Activated CD8-positive, alpha-beta memory T cell treated with anti-CD3 and anti-CD28 coated beads, Interleukin-2, amount 50 U/mL, for 48 hours (primary cell): ENCODE measurements around the gene TOB2.
"Not testable (repeated sequence)": the region's sequence is repeated elsewhere in the genome, so short reads cannot be mapped to it uniquely, and the experiment has no call there.

Experiments
- DNase-seq: peaks from one replicate; pipeline ENCODE4 v3.0.0-alpha.2; 2020

Gene TOB2

DNA sequence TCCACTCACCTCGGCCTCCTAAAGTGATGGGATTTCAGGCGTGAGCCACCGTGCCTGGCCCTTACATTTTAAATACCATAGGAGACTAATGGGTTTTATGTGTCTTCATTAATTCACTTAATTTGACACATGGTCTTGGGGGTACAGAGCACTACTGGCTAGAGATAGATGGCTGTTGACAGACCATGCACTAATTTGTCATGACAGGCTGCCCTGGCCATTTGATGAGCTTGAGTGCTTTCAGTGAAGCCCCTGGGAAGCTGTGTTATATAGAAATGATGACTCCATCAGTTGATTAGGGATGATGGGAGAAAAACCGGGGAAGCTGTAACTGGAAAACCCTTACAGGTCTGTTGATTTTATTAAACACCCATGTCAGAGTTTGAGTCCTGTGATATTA is 15.3 kb upstream of the TOB2 start:
- no peak for DNase-seq

DNA sequence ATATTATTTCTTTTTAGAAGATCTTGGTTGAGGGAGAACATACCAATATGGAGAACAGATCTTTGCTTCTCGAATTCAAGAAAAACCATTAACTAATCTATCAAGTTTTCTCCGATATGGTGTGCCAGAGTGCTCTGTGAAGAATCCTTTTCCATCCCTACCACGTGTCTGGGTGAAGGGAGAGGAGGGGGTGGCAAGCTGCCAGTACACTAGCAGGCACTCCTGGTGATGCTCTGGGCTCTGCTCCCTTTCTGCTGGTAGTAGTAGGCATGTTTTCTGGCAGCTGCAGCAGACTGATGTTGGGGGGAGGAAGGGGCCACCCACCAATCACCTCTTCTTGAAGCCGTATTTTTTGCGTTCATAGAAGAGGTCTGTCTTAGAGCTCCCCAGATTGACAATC is 13.5 kb upstream of the TOB2 start:
- DNase-seq: not testable (repeated sequence)

DNA sequence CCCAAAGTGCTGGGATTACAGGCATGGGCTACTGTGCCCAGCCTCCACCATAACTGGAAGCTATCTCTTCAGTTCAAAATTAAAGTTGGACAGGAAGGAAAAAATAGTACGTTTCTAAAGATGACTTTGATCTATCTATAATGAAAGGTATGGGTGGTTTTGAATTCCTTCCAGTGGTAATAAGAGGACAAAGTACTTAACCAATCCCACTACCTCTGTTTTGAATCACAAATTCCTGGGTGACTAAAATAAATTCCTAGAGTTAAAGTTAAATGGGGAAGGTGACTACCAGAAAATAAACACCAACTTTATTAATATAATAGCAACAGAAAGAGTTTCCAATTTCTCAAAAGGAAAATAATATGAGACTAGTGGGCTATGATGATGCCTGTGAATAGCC is 12.8 kb upstream of the TOB2 start:
- no peak for DNase-seq

DNA sequence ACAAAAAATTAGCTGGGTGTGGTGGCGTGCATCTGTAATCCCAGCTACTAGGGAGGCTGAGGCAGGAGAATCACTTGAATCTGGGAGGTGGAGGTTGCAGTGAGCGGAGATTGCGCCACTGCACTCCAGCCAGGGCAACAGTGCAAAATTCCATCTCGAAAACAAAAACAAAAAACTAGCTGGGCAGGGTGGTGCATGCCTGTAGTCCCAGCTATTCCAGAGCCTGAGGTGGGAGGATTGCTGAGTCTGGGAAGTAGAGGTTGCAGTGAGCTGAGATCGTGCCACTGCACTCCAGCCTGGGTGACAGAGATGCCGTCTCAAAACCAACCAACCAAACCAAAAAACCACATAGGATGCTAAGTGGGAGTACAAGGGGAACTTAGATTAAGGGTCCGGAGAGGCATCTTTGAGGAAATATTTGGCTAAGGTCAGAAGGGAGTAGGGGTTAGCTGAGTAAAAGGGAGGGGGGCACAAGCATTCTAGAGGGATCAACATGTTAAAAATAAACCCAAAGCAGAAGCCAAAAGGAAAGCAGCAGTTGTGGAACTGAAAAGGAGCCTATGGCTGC is 11.6 kb upstream of the TOB2 start:
- DNase-seq: no peak

DNA sequence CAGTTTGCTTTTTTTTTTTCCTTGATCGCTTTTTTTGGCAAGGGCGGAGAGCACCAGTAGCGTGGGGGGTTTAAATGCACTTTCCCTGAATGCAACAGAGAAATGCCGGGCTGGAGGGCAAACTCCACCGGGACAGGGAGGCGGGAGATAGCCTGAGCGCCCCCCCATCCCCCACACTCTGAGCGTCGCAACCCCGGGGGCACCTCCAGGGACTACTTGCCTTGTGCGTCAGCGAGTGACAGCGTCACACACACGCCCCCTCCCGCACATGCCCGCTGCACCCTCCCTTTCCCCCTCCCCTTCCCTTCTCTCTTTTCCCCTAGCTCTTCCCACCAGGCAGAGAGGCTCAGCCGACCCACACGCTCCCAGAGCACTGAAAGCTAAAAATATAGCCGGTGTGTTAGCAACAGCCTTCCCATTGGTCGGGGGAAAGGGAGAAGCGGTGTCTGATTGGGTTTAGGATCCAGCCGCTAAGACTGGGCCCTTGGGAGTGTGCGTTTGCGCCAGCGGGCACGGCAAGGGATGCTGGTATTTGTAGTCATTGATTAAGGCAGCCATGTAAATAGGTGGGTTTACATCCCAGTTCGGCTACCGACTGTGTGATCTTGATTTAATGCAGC is 1.7 kb upstream of the TOB2 start:
- peak; percentile 91 for DNase-seq

DNA sequence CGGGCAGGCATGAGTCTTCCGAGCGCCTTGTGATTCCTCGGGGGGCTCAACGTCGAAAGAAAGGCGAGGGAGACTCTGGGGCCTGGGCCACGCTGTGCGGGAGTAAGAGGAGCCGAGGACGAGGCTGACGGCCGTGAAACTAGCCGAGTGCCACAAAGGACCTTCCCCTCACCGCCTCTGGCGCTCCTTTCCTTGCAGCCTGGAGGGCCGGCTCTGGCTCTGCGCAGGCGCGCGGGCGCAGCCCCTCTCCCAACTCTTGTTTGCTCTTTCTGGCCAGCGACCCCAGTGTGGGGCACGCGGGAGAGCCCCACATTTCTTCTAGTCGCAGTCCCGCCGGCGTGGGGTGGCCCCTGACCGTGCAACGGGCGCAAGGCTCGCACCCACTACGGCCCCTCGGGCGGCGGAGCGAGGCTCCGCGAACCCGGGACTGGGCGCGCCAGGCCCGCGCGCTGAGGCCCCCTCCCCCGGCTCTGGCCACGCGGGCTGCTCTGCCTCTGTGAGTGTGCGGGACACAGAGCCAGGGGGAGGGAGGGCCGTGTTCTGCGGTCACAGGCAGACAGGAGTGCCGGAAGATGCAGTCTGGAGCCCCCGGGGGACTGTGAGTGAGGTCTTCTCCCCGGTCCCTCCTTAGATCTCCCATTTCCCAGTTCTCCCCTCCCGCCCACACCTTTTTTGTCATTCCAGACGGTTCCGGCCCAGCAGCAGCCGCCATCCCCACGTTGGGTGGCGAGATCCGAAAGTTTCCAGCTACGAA is 1.0 kb upstream of the TOB2 start:
- DNase-seq: peak; percentile 82

DNA sequence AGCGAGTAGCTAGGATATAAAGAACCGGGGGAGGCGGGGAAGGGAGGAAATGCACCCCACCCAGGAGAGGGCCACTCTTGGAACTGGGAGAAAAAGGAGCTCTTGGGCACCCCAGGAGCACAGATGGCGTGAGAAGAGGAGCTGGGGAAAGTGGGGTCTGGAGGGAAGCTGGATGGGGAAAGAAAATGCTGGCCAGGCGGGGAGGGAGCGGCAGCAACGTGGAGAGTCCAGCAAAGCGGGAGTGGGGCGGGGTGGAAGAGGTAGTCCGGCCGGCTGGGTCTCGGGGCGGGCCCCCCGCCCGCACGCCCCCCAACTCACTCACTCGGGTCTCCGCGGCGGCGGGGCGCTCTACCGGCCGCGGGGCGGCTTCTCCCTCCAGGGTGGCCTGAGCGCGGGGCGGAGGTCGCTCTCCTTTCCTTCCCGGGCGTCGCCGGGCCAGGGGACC is 522 bp downstream of the TOB2 start:
- DNase-seq: no peak

DNA sequence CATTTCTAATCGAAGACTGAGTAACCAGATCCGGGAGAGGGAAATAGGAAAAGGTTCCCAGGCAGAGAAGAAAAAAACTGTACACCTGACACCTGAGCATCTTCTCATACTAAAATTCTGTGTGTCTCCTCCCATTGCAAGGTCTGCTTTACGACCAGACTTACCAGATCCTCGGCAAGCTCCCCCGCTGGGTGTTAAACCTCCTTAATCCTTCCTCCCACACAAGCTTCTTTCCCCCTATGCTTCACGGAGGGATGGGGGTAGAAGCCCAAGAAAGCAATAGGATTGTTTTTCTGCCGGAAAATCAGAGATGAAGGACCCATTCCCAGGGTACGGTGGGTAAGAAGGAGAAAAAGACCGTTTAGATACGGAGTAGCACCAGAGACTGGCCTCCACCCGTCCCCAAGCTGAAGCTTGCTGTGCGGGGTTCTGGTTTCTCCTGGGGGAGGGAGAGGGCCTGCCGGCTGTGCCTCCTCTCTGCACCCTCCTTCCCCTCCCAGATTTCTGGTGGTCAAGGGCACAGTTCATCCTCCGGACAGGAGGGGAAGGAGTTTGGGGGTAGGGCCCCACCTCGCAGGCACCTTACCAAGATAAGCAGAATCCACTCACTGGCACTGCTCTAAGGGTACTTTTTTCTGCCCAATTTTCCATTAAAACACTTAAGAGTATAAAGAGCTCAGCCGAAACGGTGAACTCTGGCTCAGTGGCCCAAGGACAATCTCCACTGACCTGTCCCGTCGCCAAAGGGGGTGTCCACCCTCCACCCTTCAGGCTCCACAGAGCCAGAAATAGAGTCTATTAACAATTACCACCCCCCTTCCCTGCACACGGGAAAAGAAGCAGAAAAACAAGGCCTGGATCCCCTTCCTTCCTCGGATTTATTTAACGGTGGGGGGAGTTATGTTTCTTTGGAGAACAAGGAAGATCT is 1.2 kb downstream of the TOB2 start:
- DNase-seq: peak; percentile 63

DNA sequence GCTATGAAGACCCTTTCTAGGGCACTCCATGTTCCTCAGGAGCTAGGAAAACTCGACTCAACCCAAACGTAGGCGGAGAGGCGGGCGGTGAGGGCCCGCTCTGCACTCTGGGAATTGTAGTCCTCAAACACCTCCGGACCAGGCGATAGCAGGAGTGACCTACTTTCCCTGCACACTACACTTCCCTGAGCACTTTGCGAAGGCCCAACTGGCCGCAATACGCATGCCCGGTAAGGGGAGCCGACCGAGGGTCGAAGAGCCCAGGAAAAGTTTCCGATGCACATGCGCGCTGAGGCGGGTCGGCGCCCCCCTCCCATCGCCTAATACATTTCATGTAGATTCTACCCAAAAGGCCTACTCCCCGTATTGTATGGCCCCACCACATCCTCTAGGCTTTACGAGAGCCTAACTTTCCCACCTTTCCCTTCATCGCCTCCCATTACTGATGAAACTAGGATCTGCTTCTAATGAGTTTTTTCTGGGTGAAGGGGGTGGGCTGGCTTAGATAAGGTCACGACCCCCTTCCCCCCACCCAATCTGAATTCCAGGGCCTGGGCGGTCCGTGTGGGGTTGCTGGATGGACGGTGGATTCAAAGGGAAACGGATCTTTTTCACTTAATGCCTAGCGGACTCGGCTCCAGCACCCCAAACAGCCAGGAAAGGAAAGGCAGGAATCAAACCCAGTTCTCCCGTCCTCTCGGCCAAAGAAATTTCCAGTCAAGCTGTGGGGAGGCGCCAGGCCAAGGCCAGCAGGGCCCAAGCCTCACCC is 2.1 kb downstream of the TOB2 start:
- peak; percentile 90 for DNase-seq

DNA sequence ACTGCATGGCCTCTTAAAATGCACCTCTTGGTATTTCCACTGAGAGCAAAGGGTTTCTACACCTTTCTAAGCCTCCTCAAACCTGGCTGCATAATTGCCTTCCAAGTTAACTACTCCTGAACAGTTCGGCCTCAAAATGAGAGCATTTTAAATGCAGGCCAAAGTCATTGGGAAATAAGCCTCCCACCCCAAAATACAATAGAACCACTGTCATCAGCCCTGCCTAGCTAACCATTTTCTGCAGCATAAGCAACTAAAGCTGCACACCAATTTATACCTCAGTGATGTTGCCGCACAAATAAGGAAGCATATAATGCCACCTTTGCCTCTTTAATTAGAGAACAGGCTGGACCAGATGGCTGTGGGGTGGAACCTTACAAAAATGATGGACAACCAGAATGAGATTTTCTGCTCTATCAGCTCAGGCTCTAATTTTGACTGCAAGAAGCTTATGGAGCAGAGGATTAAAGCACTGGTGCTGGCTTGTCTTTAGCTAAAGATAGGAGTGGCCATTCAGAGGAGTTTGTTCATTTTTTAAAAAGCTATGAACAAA is 4.3 kb downstream of the TOB2 start:
- DNase-seq: no peak

DNA sequence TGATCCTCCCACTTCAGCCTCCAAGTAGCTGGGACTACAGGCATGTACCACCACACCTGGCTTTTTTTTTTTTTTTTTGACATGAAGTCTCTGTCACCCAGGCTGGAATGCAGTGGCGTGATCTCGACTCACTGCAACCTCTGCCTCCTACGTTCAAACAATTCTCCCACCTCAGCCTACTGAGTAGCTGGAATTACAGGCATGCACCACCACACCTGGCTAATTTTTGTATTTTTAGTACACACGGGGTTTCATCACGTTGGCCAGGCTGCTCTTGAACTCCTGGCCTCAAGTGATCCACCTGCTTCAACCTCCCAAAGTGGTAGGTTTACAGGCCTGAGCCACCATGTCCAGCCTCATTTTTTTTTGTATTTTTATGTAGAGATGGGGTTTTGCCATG is 6.1 kb downstream of the TOB2 start:
- not testable (repeated sequence) for DNase-seq

DNA sequence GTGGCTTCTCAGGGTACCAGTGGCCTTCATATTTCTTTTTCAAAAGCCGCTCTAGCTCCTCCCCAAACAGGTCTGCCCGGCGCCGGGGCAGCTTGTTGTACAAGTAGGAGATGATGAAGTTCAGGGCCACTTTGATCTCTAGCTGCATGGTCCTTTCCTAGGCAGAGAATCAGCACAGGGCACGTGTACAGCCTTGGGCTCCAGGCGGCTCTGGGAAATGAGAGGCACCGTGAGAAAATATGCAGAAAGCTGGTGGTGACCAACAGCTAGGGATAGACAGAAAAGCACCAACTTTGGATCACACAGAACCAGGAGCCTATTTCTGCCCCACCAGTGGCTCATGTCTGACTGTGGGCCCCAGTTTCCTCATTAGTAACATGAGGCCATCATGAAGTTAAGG is 9.4 kb downstream of the TOB2 start:
- no peak for DNase-seq

DNA sequence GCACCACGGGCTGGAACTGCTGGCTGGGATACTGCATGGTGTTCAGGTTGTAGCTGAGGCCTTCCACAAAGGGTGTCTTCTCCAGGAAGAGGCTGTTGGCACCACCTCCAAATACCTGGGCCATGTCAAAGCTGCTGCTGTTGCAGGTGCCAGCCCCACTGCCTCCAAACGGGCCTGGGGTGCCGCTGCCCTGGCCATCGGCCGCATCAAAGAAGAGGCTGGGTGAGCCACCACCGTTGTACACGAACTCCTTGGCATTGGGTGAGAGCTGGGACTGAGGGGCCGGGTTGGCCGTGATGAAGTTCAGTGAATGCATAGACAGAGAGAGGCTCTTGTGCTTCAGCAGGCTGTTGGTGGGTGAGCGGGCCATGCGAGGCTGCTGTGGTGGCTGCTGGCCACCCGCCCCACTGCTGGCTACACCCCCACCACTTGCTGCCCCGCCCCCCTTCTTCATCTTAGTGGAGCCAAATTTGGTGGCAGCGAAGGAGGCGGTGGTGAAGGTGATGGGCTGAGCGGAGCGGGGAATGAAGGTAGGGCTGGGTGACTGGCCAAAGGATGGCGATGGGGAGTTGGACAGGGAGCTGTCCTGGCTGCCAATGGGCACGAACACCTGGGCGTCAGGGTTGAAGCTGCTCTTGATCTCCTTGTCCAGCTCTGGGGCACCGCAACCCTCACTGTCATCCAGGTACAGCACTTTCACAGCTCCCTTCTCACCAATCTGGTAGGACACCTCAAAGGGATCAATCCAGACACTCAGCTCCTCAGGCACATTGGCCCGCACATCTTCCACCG is 10.1 kb downstream of the TOB2 start:
- no peak for DNase-seq

DNA sequence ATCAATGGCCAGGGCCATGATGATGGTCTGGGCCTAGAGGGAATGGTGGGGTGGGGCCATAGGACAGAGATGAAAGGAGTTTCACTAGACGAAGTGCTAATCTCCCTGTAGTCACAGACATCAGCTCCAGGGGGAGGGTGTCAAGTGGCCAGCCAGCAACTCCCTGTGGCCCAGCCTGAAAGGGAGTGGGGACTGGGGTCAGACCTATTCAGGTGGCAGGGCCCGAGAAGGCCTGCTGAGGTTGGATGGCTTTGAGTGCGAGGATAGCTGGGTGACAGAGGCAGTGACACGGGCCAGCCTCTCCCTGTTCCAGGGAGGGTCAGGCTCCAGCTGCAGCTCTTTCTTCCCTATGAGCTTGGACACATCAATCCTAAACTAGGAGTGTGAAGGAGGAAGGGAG is 11.0 kb downstream of the TOB2 start:
- no peak for DNase-seq

DNA sequence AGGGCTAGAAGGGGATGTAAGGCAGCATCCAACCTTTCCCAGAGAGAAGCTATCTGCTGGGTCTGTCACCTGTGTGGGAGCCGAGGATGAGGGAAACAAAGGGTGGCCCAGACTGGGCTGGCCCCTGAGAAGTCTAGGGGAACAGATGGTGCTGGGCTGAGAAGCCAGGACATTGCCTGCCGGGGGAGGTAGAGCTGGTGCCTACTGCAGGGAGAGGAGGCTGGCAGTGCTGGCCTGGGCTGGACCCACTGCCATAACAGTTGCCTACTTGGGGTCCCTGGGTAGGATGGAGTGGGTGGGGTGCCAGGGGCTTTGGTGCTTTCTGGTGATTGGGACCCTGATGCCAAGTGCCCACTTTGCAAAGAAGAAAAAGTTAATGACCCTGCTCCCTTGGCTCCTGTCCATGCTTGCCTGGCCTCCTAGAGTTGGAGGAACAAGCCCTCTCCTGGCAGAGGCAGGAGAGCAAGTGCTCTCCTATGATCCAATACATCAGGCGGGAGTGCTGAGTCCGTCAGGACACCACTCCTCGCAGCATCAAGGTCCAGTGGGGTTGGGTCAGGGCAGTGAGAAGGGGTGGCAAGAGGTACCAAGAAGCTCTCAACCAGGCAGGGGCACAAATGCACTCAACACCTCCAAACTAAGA is 12.1 kb downstream of the TOB2 start:
- not testable (repeated sequence) for DNase-seq

DNA sequence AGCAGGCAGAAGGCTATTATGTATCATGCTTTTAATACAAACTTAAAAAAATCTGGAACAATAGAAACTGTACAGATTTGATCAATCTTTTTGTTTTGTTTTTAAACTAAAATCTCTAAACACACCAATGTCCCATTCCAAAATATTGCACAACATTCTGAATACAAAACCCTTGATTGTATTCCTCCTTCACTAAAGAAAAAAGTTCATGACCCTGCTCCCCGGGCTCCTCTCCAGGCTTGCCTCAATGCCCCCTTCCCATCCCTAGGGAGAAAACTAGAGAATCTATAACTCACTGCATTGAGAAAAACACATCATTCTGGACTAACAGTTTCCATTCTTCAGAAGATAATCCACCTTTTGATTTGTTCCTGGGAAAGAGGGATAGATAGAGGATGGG is 13.1 kb downstream of the TOB2 start:
- not testable (repeated sequence) for DNase-seq

DNA sequence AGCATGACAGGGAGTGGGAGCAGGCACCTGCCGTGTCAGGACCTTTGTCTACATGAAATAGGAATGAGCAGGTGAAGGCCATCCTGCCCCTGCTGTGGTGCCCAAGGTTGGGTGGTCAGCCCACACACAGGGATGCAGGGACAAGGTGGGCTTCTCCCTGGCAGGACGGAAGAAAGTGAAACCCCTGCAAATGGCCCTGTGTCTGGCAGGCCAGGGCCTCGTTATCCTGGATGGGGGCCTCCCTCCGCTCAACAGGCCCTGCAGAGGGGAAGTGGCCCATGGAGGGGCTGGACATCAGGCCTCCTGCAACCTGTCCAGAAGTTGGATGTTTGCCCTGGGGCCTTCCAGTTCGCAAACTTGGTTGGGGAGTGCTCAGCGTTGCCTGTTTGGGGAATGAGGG is 14.9 kb downstream of the TOB2 start:
- DNase-seq: no peak

DNA sequence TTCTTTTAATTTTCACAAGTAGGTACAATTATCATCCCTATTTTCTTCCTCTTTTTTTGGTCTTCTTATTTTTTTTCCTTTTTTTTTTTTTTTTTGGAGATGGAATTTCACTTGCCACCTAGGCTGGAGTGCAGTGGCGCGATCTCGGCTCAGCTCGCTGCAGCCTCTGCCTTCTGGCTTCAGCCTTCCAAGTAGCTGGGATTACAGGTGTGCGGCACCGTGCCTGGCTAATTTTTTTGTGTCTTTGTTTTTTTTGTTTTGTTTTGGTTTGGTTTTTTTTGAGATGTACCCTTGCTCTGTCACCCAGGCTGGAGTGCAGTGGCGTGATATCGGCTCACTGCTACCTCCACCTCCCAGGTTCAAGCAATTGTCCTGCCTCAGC is 16.7 kb downstream of the TOB2 start:
- DNase-seq: no peak

DNA sequence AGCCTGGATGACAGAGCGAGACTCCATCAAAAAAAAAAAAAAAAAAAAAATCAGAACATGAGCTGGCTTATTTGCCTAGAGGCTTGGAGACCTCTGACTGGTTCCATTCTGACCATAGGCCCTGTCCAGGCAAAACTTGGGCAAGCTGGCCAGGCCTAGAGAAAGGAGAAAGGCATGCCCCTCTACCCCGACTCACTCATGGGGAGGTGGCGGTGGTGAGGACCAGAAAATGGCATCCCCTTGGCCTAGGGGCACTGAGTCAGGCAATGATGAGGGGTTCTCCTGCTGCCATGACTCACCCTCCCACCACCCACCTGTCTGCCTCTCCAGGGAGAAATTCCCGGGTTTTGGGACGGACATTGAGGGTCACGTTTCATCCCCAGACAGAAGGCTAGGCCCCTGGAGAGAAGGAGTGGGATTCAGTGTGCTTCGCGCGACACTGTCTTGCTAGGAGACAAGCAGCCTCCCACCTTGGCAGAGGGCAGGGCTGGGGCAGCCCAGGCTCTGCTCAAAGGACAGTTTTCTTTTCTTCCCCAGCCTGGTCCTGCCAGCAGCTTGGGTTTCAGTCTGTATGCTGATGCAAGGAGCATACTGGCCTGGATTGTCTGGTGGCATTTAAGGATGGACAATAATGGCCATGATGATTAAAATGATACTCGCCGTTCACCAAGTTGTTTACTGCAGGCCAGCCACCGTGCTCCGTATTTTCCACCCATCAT is 17.2 kb downstream of the TOB2 start:
- no peak for DNase-seq
